ENCODE measurements around the gene KDR.

KDR gene

DNA sequence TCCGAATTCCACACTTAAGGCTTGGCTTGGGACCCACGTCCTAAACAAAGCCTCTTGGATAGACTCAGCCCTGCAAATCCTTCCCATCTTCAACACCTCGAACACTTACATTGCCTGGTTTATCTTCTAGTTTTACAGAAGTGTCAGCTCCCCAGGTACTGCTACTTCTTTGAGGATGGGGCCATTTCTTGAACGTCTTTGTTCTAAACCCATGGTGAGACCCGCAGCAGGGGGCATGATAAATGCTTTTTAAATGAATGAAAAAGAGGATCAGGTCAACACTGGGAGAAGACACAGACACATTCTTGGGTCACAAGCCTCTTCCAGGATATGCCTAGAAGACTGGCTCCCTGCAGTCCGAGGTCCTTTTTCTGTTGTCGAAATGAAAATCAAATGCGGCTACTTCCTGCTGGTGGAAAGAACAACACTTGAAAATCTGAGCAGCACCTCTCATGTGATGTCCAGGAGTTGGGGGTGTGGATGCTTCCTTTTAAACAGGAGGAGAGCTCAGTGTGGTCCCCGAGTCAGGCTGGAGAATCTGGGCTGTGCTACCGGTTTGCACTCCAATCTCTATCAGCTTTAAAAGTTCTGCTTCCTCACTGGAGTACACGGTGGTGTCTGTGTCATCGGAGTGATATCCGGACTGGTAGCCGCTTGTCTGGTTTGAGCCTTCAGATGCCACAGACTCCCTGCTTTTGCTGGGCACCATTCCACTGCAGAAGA lies 45.8 kb downstream of the KDR start:
- DNase-seq (ENCODE audit: low read depth): no peak

DNA sequence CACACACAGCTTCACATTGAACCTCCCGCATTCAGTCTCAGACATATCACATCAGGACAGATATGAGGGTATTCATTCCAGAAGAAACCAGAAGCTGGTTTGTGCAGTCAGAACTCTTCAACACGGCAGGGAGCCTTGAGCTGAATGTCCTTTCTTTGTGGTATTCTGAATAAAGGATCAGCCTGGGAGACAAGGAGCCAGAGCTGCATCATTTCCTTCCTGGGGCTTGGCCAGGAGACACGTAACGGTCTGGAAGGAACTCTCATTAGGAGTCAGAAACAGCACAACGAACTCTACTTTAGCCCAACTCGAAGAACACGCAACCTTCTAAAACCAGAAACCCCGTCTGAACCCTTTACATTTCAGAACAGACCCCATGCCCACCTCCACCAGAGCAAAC lies 46.4 kb downstream of the KDR start:
- no peak for DNase-seq (ENCODE audit: low read depth)

GRCh38 chr4:55077577-55077976 lies 47.8 kb downstream of the KDR start:
- no peak for DNase-seq (ENCODE audit: low read depth)

DNA sequence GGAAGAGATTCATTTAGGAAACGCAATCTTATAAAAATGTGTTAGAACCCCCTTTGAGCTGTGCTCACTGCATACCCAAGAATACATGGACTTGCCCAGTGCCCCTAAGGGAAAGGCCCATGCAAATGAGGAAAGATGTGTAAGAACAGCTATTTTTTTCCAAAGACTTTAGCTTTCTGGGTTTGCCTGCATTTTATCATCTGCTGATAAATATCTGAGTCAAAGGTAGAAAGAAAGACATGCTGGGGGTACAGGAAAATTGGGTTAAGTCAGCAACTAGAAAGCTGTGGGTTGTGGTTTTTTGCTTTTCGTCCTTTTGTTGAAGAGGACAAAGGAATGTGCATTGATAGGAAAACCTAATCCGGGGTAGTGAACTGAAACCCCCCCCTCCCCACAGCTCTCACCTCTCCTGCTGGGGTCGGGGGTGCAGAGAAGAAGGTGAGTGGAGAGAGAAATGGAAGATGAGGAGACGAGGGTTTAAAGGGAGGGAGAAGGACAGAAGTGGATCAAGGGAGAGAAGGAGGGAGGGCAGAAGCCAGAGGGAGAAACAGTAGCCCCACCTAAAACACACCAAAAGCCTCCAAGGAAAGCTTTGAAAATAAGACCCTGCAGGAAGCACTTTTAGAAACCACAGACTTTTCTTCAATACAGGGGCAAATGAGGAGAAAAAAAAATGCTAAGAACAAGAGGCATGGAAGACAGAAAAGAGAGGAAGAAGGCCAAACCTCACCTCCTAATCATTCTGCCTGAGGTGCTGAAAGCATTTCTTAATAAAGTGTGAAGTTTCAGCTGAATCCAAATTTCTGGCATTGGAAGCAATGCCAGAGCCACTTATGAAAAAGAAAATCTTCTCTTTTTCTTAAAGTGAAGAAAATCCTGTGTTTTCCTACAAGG lies 49.3 kb downstream of the KDR start:
- no peak for DNase-seq (ENCODE audit: low read depth)

GRCh38 chr4:55075376-55075775 lies 50.0 kb downstream of the KDR start:
- no peak for DNase-seq (ENCODE audit: low read depth)

GRCh38 chr4:55074386-55074785 lies 51.0 kb downstream of the KDR start:
- DNase-seq (ENCODE audit: low read depth): no peak

- no peak for DNase-seq (ENCODE audit: low read depth)
These were observed 53.4 kb downstream of the KDR start for GRCh38 chr4:55071951-55072350.

GRCh38 chr4:55069248-55069647 lies 56.1 kb downstream of the KDR start:
- DNase-seq (ENCODE audit: low read depth): no peak

- DNase-seq (ENCODE audit: low read depth): no peak
These were observed 56.9 kb downstream of the KDR start for GRCh38 chr4:55068522-55068921.

- DNase-seq (ENCODE audit: low read depth): no peak
These were observed 59.4 kb downstream of the KDR start for GRCh38 chr4:55066018-55066417.

DNA sequence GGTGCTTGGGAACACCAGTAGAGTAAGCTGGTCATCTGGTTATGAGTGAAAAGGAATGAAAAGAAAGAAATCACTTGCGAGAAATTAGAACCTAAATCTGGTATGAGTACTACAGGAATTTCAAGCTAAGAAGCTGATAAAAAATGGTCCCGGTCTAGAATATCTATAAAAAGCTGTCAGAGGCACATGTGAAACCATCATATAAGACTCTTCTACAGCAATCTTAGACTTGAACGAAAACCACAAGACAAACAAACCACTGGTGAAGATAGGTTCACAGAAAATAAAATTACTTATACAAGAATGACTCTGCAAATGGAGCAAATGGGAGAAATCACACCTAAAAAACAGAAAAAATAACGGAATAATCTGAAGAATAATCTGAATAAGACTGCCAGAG lies 69.9 kb downstream of the KDR start:
- no peak for DNase-seq (ENCODE audit: low read depth)

DNA sequence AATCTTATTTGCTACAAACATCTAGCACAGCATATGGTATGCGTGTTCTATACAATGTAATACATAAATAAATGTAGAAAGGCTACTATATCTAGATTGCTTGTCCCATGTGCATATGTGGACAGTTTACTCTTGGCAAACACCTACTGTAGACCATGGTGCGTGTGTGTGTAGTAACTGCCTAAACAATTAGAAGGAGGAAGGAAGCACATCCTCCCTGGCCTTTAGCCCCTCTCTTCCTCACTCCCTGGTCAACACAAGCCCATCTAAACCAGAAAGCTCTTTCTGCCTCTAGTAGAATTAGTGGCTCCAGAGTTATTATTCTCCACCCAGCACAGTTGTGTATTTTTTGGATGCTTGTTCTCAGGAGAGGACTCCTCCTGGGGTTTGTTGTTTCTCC lies 73.9 kb downstream of the KDR start:
- DNase-seq (ENCODE audit: low read depth): no peak

DNA sequence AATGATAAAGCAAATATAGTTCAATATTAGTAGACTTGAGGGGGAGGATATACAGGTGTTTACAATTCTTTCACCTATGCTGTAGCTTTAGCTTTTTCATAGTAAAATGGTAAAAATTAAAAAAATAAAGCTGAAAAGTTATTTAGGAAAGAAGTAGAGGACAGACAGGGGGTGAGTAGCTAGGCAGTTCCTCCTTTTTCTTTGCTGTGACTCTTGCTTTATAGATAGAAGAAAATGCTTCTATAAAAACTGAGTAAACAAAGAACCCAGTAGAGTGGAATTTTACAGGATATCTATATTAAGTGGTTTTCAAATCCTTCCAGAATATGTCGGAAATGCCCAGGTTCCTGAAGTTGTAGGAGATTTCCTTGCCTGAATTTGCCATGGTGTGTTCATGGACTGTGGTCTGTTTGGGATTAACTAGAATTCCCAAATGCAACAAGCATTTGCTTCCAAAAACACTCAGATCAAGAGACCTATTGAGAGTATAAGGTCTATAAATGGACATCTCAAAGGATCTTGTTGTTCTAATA lies 74.9 kb downstream of the KDR start:
- DNase-seq (ENCODE audit: low read depth): no peak

DNA sequence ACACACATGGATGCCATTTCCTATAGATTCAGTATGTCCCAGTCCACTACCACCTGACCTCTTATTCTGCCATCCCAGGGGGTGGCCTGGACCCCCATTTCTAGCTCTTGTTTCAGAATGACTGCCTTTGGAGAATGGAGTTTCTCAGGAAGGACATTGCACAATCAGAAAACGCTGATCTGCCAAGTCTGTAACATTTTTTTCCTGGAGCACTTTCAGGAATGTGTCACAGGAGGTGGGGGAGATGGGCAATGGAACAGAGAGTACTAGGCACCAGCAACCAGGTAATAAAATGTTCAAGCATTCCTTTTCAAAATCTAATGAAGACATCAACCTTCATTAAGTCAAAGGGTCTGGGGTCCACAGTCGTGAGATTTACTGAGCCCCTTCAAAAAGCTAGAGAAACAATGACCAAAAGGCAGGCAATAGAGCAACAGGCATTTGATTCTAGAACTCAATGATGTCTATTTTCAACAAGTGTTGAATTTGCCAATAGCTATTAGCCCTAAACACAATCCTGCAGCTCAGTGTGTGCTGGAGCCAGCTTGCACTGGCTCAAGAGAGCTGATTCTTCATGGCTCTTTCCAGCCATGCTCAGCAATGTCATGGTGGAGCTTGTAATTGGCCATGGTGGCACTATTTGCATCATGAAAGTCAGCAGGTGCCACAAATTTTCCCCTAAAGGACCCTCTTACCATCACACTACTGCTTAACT lies 87.1 kb downstream of the KDR start:
- DNase-seq (ENCODE audit: low read depth): no peak

DNA sequence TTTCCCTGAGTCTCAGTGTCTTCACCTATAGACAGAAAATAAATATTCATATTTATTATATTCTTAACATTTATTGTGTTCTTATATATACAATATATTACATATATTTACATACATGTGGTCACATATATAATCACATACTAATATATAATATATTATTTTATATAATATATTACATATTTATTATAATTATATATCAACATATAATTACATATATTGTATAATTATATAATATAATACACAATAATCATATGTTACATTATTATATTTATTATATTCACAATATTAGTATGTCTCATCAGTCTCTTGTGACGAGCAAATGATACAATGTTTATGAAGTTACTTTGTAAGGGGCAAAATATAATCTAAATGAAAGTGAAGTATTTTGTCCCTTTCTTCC lies 87.7 kb downstream of the KDR start:
- DNase-seq (ENCODE audit: low read depth): no peak

GRCh38 chr4:55036405-55036804 lies 89.0 kb downstream of the KDR start:
- no peak for DNase-seq (ENCODE audit: low read depth)

GRCh38 chr4:55035892-55036291 lies 89.5 kb downstream of the KDR start:
- no peak for DNase-seq (ENCODE audit: low read depth)

GRCh38 chr4:55033296-55033695 lies 92.1 kb downstream of the KDR start:
- no peak for DNase-seq (ENCODE audit: low read depth)

- DNase-seq (ENCODE audit: low read depth): no peak
These were observed 92.6 kb downstream of the KDR start for GRCh38 chr4:55032788-55033187.

GRCh38 chr4:55032179-55032578 lies 93.2 kb downstream of the KDR start:
- no peak for DNase-seq (ENCODE audit: low read depth)

GRCh38 chr4:55031158-55031557 lies 94.2 kb downstream of the KDR start:
- DNase-seq (ENCODE audit: low read depth): no peak

- DNase-seq (ENCODE audit: low read depth): no peak
These were observed 94.8 kb downstream of the KDR start for GRCh38 chr4:55030589-55030988.

Measured in T follicular helper cell (primary cell).